Endometrium (tissue), 2 donors: ENCODE results near the gene NKX6-2.

ENCODE experiments used
- FAIRE-seq: peaks from 2 replicates; lab custom pipeline; 2012; peaks lifted over from hg19 to GRCh38; lab: Jason Lieb, UNC
- donor health status: control.
- donor health status: control.

Gene NKX6-2

GRCh38 chr10:132735341-132735775, 50.6 kb downstream of the NKX6-2 start:
- FAIRE-seq = no peak

- no peak for FAIRE-seq
Observed at GRCh38 chr10:132733926-132734325, 52.0 kb downstream of the NKX6-2 start.
